ENCODE measurements around the gene KAZN.

DNA sequence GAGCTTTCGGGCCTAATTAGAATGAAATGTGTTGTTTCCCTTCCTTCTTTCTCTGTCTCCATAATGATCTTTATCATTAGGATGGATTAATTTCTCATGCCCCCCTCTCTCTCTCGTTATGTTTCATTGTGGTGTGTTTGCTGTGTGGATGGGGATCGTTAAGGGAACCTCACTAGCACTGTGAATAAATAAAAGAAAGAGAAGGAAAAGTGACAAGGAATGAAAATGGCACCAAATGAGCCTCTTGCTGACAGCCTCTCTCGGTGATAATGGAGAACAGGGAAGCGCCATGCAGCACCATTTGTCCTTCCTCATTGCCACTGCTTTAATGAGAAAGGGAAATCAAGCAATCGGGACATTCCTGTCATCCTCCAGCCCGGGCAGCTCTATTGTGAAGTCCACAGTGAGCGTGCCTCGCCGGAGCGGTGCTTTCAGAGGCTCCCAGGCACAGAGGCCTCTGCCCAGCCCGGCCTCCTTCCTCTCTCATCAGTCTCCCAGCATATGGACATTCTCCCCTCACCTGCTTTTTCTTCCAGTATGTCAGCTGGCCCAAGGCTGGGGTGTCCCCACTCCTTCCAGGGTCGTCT lies 289.4 kb downstream of the KAZN start:
- TF ChIP-seq, protein P1, sequence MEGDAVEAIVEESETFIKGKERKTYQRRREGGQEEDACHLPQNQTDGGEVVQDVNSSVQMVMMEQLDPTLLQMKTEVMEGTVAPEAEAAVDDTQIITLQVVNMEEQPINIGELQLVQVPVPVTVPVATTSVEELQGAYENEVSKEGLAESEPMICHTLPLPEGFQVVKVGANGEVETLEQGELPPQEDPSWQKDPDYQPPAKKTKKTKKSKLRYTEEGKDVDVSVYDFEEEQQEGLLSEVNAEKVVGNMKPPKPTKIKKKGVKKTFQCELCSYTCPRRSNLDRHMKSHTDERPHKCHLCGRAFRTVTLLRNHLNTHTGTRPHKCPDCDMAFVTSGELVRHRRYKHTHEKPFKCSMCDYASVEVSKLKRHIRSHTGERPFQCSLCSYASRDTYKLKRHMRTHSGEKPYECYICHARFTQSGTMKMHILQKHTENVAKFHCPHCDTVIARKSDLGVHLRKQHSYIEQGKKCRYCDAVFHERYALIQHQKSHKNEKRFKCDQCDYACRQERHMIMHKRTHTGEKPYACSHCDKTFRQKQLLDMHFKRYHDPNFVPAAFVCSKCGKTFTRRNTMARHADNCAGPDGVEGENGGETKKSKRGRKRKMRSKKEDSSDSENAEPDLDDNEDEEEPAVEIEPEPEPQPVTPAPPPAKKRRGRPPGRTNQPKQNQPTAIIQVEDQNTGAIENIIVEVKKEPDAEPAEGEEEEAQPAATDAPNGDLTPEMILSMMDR (IDR thresholded peaks at IDR 0.05; ENCODE audit: poor library complexity, severe bottlenecking): no peak
- no peak for TF ChIP-seq POLR2AphosphoS5 (IDR thresholded peaks at IDR 0.05)
